ENCODE data around the gene ABCD3.

ABCD3 gene

DNA sequence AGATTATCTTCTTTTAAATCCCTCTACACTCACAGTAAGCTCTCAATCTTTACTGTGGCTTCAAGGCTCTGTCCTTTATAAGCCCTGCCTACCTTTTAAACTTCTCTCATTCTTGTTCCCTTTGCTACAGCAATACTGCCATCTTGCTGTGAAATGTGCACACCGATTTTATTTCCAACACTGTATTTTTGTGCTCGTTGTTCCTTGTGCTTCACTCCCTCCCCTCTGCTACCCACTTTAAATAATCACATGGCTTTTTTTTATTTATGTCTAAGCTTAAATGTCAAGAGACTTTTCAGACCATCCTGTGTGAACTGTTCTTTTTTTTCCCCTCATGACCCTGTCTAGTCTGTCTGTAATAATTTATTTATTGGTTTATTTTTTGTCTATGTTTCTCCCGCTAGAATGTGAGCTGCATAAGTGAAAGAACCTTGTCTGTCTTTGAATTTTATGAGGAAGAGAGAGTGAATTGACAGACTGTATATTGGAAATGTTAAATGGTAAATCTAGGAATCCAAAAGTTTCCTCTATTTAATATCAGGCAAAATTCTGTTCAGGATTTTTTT lies 45.7 kb downstream of the ABCD3 start:
- peak in 2 of 3 experiments; percentile 7 to 32 for DNase-seq

GRCh38 chr1:94468708-94469107 lies 50.5 kb downstream of the ABCD3 start:
- no peak for DNase-seq

DNA sequence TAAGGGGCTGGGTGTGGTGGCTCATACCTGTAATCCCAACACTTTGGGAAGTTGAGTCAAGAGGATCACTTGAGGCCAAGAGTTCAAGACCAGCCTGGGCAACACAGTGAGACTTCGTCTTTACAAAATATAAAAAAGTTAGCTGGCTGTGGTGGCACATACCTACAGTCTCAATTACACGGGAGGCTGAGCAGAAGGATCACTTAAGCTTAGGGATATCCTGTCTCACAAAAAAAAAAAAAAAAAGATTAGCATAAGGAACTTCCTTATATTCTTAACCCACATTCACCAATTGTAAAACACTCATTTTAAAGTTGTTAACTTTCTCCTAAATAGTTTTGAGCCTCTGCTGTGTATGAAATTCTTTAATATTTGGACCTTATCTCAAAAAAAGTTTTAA lies 53.1 kb downstream of the ABCD3 start:
- no peak for DNase-seq

DNA sequence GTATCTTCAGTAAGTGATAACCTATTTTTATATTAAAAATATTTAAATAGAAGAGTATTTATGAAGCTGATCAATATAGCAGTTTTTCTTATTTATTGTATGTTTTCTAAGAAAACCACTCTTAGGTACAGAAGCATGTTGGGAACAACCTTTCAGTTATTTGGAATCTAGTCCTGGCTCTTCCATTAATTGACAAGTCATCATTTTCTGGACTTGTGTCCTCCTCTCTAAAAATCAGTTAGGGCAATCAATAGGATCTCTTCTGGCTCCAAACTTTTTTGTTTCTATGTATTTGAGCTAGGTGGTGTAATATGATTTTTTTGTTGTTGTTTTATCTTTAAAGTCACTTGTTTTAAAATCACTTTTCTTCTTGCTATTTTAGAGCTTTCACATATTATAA lies 57.0 kb downstream of the ABCD3 start:
- DNase-seq: no peak

DNA sequence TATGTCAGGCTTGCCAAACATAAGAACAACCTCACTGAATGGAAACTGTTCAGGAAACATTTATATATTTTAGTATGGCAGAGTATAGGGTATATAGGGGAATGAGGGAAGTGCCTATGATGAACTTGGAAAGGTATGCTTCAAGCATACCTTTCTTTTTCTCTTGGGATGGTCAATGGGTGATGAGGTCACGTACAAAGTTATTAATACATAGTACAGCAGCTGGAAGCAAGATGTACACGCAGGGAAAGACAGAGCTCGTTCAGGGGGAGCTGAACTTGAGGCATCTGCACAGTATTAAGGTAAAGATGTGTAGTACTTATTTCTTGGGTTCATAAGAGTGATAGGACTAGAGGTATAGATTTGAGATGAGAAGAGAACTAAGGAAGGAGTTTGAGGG lies 61.5 kb downstream of the ABCD3 start:
- DNase-seq: no peak

DNA sequence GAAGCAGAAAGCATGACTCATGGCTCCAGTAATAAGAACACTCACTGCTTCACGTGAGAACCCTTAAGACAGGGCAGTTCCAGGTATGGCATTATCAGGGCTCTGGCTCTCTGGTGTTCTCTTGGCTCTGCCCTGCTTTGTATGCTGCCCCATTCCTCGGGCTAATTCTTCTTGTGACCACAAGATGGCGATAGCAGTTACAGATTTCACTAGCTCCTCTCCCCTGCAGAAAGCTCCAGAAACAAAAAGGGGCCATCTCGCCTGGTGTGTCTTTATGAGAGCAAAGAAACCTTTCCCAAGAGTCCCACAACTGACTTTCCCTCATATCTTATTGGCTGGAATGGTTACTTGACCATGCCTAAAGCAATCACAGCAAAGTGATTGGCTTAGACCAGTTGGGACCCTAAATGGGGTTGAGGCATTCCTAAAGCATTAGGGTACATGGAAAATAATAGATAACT lies 63.3 kb downstream of the ABCD3 start:
- DNase-seq: peak; percentile 25 to 69 (median 66)

DNA sequence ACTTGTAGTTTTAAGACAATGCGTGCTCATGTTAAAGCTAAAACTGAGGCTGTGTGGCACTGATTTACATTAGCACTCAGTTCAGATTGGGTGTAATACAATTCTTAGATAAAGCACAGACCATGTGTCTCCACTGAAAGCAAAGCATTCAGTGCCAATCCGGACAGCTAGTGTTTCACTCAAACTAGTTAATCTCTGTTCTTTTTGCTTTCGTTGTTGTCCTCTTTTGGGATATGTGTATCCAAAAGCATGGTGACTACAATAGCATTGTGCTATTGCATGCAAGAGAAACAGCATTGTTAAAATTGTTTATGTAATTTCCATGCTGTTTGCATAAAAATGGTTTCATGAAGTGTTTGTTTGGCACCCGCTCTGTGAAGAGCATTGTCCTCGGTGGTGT lies 68.8 kb downstream of the ABCD3 start:
- no peak for DNase-seq

DNA sequence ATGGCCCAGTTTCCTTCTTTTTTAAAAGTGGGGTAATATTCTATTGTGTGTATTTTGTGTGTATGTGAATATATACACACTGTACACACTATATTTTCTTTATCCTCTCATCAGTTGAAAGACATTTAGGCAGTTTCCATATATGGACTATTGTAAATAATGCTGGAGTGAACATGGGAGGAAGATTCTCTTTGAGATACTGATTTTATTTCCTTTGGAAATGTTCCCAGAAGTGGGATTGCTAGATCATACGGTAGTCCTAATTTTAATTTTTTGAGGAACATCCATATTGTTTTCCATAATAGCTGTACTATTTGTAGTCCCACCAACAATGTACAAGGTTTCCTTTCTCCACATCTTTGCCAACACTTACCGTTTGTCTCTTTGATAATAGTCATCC lies 72.4 kb downstream of the ABCD3 start:
- DNase-seq: no peak

DNA sequence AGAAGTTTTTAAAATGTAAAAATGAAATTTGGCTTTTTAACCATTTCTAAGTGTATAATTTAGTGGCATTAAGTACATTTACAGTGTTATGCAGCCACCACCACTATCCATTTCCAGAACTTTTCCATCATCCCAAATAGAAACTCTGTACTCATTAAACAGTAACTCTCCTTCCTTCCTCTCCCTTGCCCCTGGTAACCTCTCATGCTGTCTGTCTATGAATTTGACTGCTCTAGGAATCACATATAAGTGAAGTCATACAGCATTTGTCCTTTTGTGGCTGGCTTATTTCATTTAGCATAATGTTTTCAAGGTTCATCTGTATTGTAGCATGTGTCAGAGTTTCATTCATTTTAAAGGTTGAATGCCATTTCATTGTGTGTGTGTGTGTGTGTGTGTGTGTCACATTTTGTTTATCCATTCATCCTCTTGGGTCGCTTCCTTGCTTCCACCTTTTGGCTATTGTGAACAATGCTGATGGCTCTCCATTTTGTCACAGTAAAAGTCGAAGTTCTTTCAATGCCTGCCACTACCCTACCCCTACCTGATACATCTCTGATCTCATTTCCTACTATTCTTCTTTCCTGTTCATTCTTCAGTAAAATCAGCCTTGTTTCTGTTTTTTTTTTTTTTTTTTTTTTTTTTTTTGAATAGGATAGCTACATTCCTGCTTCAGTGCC lies 78.0 kb downstream of the ABCD3 start:
- no peak for DNase-seq

DNA sequence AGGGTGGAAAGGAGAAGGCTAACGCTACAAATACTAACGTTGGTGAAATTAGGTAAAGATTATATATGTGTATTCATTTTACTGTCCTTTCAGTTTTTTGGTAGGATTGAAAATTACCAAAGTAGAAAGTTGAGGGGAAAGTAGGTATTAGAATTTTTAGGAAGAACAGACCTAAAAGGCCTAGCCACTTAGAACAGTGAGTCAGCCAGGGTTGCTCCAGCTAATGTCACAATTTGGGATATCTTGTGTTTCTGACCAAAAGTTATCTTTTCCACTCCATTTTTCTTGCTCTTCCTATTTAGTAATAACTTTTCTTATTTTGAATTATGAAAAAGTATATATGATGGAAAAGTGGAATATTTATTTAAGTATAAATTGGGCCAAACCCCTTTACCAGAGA lies 83.2 kb downstream of the ABCD3 start:
- DNase-seq: no peak

DNA sequence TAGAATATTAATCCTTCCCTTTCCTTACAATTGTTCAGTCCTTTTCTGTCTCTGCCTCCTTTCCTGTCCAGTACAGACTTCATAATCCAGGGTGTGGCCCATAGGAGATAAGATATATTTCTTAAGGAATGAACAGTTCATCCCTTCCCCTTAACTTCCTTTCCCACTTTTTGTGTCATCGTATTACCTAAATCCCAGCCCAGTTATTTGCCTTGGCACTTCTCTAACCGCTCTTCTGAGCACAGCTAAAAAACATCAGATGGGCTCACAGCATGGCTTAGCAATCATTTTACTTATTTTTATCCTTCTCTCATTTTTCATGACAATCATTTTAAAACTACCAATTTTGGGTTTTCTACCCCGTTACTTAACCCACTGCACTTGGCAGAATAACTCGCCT lies 83.7 kb downstream of the ABCD3 start:
- DNase-seq: no peak

DNA sequence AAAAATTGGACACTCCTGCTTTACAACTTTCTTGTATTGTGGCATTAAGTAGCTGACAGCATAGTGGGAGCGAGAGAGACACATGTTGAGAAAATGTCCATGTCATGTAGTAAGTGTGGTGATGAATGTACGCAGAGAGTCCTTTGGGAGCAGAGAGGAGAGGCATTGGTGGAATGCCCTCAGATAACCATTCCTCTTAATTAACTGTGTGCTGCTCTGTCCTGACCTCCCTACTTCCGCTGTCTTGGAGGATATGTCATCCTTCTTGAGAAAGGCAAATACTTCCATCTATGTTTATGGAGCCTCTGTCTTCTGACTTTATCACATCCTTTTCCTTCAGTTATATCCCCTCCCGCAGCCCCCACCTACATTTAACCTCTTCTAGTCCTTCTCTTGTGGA lies 85.0 kb downstream of the ABCD3 start:
- no peak for DNase-seq

DNA sequence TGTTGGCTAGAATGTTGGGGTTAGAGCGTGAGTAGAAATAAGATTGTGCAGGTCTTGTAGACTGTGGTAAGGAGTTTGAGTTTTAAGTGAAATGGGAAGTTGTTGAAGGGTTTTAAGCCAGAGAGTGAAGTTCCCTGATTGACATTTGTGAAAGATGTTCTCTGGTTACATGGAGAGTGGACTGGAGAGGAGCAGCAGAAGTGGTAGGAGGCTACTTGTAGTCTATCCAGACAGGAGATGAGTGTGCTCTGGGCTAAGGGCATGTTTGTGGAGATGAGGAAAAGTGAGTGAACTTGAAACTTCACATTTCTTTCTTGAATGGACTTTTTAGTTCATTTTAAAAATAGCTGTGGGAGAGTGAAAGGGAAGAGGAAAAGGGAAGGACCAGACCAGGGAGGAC lies 86.4 kb downstream of the ABCD3 start:
- peak in 1 of 3 experiments; percentile 12 for DNase-seq

DNA sequence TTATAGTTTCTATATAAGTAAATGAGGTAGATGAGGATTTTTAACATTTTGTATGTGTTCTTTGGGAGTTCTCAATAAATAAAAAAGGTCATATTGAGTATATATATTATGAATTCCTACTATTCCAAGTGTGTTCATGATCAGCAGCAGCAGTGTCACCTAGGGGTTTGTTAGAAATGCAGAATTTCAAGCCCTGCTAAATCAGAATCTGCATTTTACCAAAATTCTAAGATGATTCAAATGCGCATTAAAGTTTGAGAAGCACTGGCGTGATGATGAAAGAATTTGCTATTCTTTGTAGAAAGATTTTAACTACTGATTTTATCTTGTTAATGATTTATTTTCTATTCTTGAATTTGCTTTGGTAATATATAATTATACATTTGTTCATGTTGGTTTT lies 94.6 kb downstream of the ABCD3 start:
- DNase-seq: no peak

GRCh38 chr1:94514095-94514727 lies 96.0 kb downstream of the ABCD3 start:
- DNase-seq: peak; percentile 5 to 57 (median 11)

GRCh38 chr1:94515296-94515947 lies 97.2 kb downstream of the ABCD3 start:
- no peak for DNase-seq

GRCh38 chr1:94519351-94519750 lies 101.2 kb downstream of the ABCD3 start:
- no peak for DNase-seq

DNA sequence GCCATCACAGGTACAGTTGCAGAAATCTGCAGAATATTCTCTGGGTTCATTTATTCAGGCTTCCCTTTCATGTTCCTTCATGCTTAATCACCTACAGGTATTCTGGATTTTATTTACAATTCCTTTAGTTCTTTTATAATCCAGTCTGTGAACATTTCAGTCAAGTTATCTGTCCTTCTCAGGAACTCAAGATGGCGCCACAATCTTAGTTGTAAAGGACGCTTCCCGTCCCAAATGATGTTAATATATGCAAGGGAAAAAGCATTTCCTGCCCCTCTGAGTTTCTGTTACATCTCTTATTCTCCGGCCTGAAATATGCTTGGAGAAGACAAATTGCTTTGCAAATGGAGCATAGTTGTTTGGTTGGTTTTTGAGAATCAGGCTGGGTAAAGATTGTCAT lies 104.1 kb downstream of the ABCD3 start:
- DNase-seq: peak in 2 of 3 experiments; percentile 25 to 60

DNA sequence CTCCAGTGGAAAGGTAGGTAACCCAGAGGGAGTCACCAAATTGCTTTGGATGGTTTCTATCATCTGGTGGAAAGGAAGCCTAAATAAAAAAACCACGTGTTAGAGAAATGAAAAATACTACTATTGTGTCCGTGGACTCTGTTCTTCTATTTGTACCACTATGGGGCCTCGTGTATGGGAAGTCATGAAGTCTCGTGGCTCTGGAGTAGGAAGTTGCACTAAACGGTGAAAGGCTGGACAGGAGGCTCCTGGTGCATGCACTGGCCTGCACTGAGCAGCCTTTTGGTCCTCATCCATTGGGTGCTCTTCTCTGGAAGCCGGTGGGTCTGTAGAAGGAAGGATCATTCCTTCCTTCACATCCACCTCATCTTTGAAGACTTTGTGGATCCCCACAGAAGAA lies 106.3 kb downstream of the ABCD3 start:
- DNase-seq: no peak

GRCh38 chr1:94526152-94526980 lies 108.2 kb downstream of the ABCD3 start:
- no peak for DNase-seq

DNA sequence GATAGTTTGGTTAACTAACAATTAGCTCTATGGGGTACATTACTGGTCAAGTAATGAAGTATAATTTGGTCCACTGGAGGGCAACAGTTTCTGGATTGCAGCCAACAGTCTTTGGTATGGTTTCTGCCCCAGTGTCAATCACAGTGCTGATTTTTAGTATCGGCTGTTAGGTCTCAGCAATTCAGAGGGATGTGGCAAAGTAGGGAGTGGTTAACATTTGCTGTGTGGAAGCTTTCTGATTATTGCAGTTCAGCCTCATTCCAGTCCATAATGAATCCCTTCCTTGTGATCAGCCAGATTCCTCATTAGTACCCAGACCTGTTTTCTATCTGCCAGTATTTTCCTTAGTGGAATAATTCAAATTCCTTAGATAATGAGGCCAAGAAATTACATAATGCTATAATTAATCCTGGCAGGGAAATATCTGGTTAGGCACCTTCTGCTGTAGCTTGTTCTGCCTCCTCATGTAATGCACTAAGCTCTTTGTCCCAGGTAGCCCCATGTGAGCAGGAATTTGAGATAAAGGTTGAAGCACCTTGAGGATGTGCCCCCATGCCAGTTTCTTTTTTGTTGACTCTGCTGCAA lies 109.3 kb downstream of the ABCD3 start:
- peak in 2 of 3 experiments; percentile 46 to 85 for DNase-seq

GRCh38 chr1:94528299-94528698 lies 110.1 kb downstream of the ABCD3 start:
- no peak for DNase-seq

- DNase-seq: no peak
These were observed 110.6 kb downstream of the ABCD3 start for GRCh38 chr1:94528826-94529225.
